HUDEP-2 (cell line): ENCODE measurements around the gene SF3B1.

Source experiments
- DNase-seq, 76 experiments: peaks; one replicate each; lab custom pipeline; 2025; ENCODE audit not compliant: unreplicated experiment in 76 of 76; lab: John Stamatoyannopoulos, UW

The SF3B1 gene

DNA sequence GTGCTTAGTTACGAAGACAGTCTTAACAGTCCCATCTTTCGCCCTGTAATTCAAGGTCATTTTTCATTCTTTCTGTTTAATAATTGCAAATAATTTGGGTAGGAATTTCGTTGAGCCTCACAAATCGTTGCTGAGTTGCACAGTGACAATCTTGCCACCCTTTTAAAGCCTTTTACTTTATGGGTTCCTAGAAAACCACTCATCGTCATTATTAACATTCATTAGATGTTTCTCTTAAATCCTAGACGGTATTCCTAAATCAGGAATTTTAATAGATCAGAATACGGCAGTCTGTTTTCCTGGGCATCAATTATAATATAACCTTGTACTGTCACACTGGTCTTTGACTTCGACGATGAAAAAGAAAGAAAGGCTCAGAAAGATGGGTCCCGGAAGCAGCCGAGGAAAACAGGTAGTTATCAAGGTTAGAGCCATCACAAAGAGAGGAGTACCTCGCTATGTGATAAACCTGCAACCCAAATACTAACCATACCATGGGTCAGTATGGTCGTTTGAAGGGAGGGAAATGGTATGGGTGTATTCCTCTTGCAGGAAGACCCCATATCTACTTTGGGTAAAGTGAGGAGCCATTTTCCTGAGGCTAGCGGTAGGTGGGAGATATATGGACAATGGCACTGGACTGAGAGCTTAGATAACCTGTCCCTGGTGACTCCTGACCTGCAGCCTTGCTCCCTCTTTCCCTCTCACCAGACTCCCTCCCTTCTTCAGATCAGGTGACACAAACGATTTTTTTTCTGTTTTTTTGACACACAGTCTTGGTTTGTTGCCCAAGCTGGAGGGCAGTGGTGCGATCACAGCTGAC lies 981 bp upstream of the SF3B1 start:
- DNase-seq, result peak in 7 of 76 experiments; percentile 3 to 32 (median 14)

DNA sequence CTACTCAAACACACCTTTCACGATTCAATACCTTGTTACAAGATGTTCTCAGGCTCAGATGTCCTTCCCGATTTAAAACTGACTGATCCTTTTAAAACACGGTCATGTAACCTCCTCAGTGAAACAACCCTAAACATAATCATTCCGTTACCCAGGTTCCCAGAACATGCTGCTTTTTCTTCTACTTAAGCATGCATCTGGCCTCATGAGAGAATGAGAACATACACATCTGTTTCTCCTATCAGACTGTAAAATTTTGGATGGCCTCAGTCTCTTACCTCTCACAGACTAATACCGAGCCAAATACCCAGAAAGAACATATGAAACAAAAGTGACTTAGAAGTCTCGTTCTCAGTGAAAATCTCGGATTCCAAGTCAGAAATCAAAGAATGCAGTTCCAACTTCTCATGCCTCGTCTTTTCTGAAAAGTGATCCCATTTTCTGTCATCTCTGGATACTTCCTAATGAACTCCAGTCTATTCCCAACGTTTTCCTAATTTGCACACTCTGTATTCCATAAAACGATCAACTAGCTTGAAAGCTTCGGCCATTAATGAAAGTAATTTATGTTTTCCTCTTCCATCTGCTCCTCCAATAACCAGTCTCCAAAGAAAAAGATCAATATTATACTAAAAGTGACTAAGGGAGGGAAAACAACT lies 919 bp downstream of the SF3B1 start:
- DNase-seq, result no peak

DNA sequence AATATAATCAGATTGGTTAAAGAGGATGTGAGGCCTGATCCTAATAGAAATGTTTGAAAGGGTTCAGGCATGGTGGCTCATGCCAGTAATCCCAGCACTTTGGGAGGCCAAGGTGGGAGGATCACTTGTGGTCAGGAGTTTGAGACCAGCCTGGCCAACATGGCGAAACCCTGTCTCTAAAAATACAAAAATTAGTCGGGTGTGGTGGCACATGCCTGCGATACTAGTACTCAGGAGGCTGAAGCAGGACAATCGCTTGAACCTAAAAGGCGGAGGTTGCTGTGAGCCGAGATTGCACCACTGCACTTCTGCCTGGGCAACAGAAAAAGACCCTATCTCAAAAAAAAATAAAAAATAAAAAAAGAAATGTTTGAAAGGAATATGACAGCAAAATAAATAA lies 2.3 kb downstream of the SF3B1 start:
- peak in 1 of 76 experiments; percentile 1 for DNase-seq

DNA sequence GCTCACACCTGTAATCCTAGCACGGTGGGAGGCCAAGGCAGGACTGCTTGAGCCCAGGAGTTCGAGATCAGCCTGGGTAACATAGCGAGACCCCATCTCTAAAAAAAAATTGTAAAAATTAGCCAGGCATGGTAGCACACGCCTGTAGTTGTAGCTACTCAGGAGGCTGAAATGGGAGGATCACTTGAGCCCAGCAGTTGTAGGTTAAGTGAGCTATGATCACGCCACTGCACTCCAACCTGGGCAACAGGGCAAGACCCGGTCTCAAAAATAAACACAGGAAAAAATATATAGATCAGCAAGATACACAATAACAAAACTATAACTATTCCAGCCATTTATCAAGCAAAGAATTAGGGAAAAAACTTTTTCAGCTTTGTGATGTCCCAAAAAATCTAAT lies 3.0 kb downstream of the SF3B1 start:
- no peak for DNase-seq

DNA sequence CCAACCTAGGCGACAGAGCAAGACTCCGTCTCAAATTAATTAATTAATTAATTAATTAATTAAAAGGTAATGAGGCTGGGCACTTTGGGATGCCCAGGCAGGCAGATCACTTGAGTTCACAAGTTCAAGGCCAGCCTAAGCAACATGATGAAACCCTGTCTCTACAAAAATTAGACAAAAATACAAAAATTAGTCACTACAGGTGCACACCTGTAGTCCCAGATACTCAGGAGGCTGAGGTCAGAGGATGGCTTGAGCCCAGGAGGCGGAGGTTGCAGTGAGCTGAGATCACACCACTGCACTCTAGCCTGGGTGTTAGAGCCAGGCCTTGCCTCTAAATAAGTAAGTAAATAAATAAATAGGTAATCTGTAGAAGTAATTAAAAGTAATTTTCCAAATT lies 6.8 kb downstream of the SF3B1 start:
- no peak for DNase-seq

DNA sequence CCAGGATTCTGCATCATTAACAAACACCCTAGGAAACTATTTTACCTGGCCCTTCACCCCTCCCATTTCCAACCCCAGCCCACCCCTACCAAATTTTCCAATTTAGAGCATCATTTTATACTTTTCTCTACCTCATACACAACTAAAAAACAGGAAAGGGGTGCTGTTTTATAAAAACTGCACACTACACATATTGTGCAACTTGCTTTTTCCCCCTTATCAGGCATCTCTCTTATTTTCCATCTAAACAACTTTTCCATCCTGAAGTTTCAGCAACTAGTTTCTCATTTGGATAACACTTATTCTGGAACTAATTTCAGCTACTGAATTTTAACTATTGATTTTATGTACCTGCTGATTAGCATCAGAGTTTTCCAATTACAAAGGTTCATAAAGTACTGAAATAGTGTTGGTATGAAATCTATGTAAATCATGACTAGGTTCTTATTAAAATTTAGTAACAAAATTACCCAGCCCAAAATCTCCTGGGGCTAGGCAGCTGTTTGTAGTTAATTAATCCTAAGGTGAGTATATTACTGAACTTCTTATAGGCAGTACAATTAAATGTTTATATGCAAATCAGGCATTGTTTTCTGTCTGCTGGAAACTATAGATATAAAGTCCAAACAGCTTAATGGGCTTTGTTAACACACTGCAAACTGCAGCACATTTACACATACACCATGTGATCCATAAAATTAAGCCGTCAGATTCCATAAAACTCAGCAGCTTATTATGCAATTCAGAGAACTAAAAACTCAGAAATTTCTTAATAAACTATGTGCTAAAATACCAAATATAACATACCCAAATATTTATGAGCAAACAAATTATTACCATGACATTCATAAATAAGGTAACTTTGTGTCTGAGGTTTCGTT lies 7.9 kb downstream of the SF3B1 start:
- DNase-seq, result no peak

DNA sequence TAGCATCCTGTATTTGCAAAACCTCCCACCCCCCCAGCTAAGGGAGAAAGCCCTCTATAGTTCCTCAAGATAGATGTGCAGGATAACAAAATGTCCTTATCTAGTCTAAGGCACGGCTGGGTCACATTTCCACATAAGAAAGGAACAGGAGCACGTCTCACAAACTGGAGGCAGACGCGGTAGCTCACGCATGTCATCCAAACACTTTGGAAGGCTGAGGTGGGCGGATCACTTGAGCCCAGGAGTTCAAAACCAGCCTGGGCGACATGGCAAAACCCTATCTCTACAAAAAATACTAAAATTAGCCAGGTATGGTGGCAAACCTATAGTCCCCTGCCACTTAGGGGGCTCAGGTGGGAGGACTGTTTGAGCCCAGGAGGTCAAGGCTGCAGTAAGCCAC lies 9.3 kb downstream of the SF3B1 start:
- DNase-seq, result no peak

DNA sequence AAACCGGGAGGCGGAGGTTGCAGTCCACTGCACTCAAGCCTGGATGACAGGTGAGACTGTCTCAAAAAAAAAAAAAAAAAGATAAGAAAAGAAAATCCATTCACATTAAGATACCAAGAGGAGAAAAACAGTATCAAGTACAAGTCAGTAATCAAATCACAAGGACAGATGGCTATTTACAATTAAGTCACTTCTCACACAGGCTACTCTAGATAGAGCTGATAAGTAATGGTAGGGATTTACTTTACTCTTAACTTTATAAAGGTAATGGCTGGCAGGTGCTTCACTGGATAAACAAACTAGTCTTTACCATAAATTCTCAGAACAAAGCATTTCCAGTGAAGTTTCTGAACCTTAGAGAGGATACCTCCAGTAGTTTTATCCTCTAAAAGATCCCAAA lies 11.5 kb downstream of the SF3B1 start:
- DNase-seq, result no peak

DNA sequence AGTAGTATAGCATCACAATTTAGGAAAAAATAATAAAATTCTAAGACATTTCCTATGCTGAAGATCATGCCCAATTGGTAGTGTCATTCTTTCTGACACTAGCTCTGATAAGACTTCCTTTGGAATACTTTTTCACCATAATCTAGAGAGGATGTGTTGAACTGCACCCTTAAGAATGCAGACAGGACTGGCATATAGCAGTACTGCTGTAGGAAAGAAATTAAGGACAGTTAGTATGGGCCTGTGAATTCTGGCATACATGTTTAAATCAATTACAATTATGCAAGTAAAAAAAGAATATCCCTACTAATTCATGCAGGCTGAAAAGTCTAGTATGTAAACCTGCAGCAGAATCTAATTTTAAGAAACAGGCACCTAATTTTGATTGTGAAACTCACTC lies 15.4 kb downstream of the SF3B1 start:
- no peak for DNase-seq

DNA sequence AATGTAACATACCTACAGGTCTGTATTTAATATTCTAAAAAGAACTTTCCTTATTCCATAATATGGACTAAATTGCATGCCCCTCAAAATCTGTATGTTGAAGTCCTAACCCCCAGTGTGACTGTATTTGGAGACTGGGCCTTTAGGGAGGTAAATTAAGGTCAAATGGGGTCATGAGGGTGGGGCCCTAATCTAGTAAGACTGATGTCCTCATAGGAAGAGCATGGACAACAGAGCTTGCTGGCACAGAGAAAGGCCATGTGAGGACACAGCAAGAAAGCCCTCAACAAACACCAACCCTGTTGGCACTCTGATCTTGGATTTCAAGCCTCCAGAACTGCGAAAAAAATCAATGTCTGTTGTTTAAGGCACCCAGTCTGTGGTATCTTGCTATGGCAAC lies 18.6 kb downstream of the SF3B1 start:
- peak in 1 of 76 experiments; percentile 14 for DNase-seq

DNA sequence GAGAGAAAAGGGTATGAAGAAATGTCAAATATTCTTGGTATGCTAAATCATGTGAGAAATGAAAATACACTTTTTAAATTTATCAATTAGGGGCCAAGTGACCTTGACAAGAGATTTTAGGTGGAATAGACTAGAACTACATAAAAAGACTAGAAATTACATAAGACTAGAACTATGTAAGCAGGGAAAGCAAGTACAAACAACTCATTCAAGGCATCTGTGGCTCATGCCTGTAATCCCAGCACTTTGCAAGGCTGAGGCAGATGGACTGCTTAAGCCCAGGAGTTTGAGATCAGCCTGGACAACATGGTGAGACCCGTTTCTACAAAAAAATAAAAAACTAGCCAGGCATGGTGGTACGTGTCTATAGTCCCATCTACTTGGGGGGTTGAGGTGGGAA lies 20.3 kb downstream of the SF3B1 start:
- DNase-seq, result no peak

DNA sequence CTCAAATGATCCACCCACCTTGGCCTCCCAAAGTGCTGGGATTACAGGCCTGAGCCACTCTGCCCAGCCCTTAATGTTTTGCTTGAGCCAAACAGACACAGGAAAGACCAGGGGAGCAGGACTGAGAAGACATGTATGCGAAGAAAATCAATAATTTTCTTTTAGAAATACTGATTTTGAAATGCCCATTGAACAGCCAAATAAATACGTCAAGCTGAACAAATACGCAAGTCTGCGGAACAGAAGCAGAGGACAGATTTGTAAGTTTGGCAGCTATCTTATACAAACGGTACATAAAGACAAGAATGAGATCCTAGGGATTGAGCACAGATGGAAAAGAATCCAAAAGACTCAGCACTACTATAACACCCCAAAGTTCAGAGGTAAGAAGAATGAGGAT lies 20.8 kb downstream of the SF3B1 start:
- DNase-seq, result no peak

DNA sequence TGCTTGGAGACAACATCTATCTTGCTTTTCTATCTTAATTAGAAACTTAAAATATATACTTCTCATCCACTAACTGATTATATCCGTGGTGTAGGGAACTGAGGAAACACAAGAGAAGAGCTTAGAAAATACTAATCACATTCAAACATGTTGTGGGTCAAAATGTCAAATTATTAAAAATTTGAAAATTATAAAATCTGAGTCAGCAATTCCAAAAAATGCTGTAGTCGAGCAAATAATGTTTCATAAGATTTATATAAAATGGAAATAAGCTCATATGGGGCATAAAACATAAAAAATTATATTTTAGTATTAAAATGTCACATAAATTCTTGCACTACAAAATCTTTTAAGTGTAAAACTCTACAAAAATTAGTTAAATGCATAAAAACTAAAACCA lies 29.2 kb downstream of the SF3B1 start:
- no peak for DNase-seq

DNA sequence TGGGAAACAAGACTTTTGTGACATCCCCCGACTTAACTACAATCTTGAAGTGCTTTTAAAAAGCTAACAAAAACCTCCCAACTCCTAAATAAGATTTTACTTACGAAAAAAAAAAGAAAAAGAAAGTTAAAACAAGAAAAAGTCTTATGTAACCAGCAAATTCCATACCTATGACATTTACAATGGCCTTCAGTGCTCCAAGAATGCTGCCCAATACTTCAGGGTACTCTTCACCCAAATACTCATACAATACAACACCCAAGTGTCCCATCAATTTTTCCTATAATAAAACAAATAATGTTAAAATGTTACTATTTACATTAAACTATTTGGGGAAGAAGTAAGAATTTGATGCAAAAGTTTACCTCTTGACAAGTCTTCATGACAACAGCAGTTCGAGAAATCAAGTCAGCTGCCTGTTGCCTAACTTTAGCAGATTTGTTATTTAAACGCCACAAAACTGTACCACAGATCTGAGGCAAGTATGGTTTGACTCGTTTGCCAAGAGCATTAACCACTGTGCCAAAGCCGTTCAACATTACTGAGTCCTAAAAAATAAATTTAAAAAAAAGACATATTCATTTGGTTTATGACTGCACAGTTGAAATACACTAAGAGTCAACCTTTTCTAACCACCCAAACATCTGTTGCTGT lies 34.8 kb downstream of the SF3B1 start:
- DNase-seq, result no peak

DNA sequence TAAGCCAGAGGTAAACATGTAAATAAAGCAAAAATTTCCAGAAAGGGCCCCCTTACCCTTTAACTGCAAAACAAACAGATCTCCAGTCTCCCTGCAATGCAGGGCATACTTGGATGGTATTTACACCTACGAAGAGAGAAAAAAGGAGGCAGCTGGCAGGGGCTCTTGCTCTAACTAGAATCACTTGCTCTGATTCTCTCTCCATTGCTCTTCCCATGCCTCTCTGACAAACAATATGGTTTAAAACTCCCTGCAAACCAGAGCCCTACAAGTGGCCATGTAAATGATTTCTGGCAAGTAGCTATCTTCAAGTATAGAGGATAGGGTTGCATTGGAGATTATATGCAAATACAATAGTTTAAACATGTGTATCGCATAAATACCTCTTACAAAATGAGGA lies 35.9 kb downstream of the SF3B1 start:
- DNase-seq, result no peak

DNA sequence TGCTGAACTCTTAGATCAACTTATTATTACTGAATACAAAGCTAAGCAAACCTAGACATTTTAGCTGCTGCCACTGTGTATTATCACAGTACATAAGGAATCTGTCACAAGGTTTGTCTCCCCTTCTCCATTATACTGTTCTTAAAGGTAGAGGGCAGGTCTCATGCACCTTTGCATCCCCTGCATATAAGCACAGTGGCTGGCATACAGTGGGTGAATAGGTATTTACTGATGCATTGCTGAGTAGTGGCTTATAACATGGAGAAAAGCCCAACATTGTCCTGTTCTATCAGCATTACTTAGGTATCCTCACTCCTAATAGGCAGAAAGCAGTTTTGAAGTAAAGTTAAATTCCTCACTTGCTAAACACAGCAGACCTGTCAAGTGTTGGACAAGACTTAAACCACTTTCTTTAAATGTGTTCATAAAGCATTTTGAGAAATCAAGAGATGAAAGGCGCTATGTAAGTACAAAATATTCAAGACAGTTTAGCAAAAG lies 43.6 kb downstream of the SF3B1 start:
- DNase-seq, result no peak

DNA sequence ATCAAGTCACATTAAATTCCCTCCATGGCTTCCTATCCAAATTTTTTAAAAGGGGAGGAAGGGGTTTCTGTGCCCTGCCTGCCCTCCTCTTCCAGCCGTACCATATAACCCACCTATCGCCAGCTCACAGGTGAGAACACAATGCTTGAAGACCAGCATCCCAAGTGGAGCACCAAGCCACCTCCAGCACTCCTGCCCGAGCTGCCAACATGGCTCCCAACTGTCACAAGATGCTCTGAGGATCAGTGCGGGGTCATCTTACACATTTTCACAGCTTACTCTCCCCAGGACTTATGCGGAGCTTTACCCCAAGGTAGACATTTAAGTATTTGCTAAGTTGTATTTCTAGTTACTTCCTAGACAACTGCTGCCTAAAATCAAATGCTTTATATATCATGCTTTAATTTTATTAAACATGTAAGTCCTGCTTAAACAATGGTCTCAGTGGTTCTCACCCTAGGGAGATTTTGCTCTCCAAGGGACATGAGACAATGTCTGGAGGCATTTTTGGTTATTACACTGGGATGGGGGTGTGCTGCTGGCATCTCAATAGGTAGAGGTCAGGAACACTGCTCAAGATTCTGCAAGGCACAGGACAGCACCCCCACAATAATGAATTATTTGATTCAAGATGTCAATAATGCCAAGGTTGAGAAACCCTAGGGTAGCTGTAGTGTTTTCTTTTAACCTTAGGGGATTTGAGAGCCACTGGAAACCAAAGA lies 45.8 kb downstream of the SF3B1 start:
- DNase-seq, result peak in 1 of 76 experiments; percentile 1

DNA sequence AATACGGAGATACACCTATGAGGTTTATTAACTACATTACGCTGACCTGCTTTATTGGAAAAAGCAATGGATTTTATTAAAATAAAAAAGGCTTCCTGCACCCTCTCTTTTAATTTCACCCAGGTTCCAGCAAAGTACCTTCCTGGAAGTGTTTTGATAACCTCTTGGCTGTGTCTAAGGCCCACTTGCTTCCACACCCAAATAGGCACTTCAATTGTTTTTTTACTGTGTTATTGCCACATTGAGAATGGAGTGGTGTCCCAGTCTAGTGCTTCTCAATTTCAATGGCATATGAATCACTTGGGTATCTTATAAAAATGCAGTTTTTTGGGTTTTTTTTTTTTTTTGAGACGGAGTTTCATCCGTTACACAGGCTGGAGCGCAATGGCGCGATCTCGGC lies 47.6 kb downstream of the SF3B1 start:
- DNase-seq, result no peak

DNA sequence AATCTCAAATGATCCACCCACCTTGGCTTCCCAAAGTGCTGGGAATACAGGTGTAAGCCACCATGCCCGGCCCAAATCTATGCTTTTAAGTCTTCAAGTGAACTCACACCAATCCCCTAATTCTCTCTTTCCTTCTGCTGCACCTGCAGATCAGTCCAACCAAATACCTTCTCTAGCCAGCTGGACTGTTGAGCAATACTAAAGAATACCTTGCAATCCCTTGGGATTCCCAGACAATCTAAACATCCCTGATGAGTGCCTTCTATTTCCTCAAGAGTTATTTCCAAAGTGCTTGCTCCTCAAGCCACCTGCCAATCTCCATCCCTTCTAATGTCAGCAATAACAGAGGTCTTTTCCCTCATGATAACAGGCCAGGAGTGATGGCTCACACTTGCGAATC lies 48.6 kb downstream of the SF3B1 start:
- DNase-seq, result no peak

DNA sequence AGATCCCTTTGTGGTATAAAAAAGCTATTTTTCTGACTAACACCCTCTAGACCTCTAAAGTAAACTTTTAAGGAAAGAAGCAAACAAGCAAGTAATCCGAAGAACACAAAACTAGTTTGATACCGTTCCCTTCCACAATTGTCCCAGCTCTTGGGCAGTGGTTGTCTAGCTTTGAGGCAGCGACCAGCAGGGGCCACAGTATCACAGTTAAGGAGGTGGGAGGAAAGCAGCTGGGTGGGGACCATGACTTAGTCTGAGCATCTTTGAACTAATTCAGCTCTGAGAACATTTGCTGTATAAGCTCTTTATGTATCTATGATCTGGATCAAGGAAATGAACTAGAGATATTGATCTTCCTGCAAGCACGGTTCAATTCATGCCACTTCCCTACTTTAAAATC lies 51.0 kb downstream of the SF3B1 start:
- DNase-seq, result no peak
